Heart left ventricle (tissue), 13 donors: ENCODE results near the gene FNDC11.

Experiments used
- POLR2A ChIP-seq, 2 donors: fragments of 450-650 bp; IDR thresholded peaks; one replicate each; pipeline ENCODE4 v1.6.1; 2017; ENCODE audit warnings: antibody characterized with exemption in 2 of 2, mild to moderate bottlenecking in 2 of 2, moderate library complexity in 2 of 2
- TF ChIP-seq, protein P1 (sequence below), 12 donors: fragments of 200-600 bp; sonication (generic) in 4 of 12; IDR thresholded peaks; one replicate each; pipeline versions ENCODE4 v1.5.0 to v1.8.0; 2018 to 2022; ENCODE audit warnings: antibody characterized with exemption in 12 of 12, mild to moderate bottlenecking in 5 of 12
- donor health status: ischemic (EF 13 %, LVEDD 7.1; RV severe dilation, severe dysfunction).
- donor health status: DM: no; HTN: yes; CAD: no.
- donor health status: DM: no; HTN: no; CAD: no.
- donor health status: ischemic (EF 25% LVEDD 6.9; RV normal size, moderate dysfunction).
- donor health status: ischemic (EF 25% LVEDD 5.7; RV mildly dilated, moderate dysfunction).
- donor health status: ischemic (EF 35%, LVEDD 5.7; RV mildly dilated, moderate dysfunction).
- donor health status: nonischemic (EF 11% LVEDD 7.7; RV severe dilation, severe dysfunction).
- donor health status: DM: yes; HTN: yes; CAD: no.
- donor health status: PGD.
- donor health status: ischemic (EF 29% LVEDD 5.4; RV normal size, mild dysfunction).
- donor health status: nonischemic (EF 23%, LVEDD 6.1; RV moderate dilation, normal function).

DNA sequence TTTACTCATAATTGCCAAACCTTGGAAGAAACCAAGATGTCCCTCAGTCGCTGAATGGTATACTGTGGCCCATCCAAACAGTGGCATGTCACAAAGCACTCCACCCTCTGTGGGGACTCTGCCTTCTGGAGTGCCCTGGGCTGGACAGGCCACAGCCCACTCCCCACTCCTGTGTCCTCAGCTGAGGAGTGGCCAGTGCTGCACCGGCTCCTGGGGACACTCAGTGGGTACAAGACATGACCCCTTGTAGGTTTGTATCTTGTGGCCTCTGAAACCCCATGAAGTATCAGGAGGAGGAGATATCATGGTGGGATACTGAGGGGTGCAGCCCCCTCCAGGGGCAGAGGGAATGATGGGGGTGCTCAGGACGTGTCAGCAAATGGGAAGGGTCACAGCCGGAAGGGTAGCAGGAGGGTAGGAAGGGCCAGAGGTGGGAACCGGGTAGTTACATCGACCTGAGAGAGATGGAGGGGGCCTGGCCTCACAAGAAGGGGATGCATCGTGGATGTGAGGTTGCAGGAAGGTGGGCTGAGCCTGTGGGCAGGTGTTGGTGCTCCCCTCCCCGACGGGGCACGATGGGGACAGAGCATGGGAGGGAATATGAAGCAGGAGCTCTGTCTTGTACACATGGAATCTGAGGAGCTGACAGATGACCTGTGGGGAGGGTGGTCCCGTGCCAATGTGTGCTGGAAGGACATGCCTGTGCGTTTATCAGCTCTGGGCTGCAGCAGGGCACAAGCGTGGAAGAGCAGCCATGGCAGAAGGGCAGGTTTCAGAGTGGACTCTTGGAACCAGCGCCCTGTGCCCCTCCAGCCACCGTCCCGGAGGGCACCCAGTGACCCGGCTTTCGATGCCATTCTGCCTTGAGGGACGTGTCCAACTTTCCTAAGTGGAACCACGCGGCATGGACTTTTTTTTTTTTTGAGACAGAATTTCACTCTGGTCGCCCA, 31.9 kb downstream of the FNDC11 start:
- TF ChIP-seq POLR2A (IDR thresholded peaks at IDR 0.05) = no peak
- TF ChIP-seq, protein P1, sequence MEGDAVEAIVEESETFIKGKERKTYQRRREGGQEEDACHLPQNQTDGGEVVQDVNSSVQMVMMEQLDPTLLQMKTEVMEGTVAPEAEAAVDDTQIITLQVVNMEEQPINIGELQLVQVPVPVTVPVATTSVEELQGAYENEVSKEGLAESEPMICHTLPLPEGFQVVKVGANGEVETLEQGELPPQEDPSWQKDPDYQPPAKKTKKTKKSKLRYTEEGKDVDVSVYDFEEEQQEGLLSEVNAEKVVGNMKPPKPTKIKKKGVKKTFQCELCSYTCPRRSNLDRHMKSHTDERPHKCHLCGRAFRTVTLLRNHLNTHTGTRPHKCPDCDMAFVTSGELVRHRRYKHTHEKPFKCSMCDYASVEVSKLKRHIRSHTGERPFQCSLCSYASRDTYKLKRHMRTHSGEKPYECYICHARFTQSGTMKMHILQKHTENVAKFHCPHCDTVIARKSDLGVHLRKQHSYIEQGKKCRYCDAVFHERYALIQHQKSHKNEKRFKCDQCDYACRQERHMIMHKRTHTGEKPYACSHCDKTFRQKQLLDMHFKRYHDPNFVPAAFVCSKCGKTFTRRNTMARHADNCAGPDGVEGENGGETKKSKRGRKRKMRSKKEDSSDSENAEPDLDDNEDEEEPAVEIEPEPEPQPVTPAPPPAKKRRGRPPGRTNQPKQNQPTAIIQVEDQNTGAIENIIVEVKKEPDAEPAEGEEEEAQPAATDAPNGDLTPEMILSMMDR (IDR thresholded peaks at IDR 0.05) = no peak
